ENCODE data around the gene MAN2B2.

- TF ChIP-seq CTCF (IDR thresholded peaks at IDR 0.05) (no peak), POLR2A (IDR thresholded peaks at IDR 0.05) (no peak)
Observed at GRCh38 chr4:6668391-6668790, 93.4 kb downstream of the MAN2B2 start.
